Epithelial cell of proximal tubule (primary cell): ENCODE results near the gene KDM4B. TPM values are rescaled to one million over a fixed set of nuclear protein-coding genes. Genes with fewer than 3 reads are reported as not detected.

Source experiments
- DNase-seq: peaks from one replicate; pipeline ENCODE4 v3.0.0-alpha.2; 2011; ENCODE audit warnings: low read depth
- H3K4me3 ChIP-seq: 2 replicates; pipeline ENCODE4 v1.5.1; 2011; ENCODE audit warnings: low read depth, mild to moderate bottlenecking, low read length
- CTCF ChIP-seq: conservative IDR thresholded peaks from 2 replicates; pipeline ENCODE4 v1.5.1; 2012; ENCODE audit warnings: low read depth, mild to moderate bottlenecking, low read length
- total RNA-seq: library from RNA; depleted of rRNA; stranded (reverse); fragments of >200 nt; gene quantifications from 2 replicates; pipeline ENCODE4 v1.2.3, GENCODE V29; 2015

The KDM4B gene
- total RNA-seq, 1 donor from 2014 or later, result 20.5 TPM

GRCh38 chr19:5130371-5131030, 161.6 kb downstream of the KDM4B start:
- no peak for DNase-seq
- no peak overlapping the region for H3K4me3 ChIP-seq
- no peak for TF ChIP-seq CTCF

DNA sequence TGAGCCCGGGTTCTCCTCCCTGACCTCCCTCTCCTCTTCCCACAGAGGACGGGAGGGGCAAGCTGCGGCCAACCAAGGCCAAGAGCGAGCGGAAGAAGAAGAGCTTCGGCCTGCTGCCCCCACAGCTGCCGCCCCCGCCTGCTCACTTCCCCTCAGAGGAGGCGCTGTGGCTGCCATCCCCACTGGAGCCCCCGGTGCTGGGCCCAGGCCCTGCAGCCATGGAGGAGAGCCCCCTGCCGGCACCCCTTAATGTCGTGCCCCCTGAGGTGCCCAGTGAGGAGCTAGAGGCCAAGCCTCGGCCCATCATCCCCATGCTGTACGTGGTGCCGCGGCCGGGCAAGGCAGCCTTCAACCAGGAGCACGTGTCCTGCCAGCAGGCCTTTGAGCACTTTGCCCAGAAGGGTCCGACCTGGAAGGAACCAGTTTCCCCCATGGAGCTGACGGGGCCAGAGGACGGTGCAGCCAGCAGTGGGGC, 162.2 kb downstream of the KDM4B start:
- no peak overlapping the region for H3K4me3 ChIP-seq
- no peak for DNase-seq
- no peak for TF ChIP-seq CTCF

DNA sequence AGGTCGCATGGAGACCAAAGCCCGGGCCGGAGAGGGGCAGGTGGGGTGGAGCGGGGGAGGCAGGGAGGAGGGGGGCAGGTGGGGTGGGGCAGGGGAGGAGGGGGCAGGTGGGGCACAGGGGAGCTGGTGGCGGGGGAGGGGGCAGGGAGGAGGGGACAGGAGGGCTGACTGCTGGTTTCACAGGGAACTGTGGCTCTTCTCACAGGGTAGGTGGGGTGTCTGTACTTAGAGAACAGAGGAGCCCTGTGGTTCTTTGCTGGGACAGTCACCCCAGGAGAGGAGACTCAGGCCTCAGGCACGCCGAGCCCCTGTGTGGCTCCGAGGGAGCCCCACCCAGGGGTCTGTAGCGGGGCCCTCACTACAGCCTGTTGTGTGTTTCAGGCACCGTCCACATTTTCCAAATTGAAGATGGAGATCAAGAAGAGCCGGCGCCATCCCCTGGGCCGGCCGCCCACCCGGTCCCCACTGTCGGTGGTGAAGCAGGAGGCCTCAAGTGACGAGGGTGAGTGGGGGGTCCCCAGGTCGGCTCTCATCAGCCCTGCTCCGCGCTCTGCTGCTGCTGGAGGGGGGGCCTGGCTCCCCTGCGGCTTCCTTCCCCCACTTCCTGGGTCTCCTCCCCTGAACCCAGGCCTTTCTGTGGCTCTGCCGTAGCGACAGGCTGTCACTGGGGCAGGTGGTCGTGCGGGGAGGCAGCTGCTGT, 162.7 kb downstream of the KDM4B start:
- DNase-seq, result no peak
- no peak for TF ChIP-seq CTCF

GRCh38 chr19:5132206-5132560, 163.3 kb downstream of the KDM4B start:
- no peak for DNase-seq
- no peak overlapping the region for H3K4me3 ChIP-seq
- TF ChIP-seq CTCF, result no peak

More for the DNA sequence above, 162.7 kb downstream of the KDM4B start:
- no peak overlapping the region for H3K4me3 ChIP-seq

DNA sequence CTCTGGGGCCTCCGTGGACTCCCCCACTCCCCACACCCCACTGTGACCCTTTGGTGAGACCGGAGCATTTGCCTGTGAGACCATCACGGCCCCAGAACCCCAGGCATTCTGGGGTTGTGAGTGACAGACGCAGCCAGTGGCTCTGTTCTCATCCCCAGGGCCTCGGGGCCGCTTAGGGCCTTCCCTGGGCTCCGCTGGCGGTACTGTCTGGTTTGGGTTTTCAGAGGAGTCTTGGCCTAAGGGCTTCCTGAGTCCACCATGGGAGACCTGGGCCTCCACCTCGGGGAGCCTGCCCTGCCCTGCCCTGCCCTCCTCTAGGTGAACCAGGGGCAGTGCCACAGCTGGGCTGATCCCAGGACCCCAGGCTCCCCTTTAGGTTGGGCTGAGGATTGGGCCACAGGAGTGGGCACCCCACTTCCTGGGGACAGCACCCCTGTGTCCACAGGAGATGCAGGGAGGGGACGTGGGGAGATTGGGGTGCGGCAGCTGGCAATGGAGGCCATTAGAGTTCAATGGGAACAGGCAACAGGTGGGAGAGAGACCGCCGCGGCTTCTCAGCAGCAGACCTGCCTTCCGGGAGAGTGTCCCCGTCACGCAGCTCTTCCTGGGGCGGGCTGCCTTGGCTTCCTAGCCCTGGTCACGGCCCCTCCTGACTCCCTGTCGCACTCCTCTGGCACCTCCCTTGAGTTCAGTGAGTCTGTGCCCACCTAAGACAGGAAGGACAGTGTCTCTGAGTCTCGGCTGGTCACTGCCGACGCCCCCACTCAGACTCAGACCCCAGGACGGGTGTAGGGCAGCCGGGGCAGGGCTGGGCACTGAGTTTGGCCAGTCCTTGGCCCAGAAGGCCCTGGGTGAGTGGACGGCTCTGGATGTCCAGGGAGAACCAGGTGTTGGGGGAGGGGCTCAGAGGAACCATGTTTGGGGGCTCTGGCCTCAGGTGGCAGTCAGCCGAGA, 164.1 kb downstream of the KDM4B start:
- DNase-seq, result no peak
- H3K4me3 ChIP-seq, result no peak overlapping the region
- TF ChIP-seq CTCF, result no peak

DNA sequence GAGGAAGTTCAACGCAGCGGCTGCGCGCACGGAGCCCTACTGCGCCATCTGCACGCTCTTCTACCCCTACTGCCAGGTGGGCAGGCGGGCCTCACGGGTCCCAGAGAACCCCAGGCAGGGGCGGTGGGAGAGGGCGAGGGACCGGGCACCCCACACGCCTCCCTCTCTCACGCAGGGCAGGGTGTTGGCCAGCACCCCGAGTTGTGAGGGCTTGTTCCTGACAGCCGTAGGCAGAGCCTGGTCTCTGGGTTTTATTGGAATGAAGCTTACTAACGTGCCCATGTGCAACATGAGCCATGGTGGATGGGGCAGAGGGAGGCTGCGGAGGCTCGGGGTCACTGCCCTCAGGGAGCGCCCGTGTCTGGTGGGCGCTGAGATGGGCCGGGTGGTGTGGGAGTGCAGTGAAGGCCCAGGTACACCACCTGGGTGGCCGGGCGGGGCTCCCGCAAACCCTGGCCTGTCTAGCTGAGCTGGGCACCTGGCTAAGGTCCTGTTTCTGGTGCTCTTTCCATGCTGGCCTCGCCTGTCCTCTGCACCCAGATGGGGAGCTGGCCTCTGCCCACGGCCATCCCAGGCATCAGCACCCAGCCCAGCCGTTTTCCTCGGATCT, 165.2 kb downstream of the KDM4B start:
- TF ChIP-seq CTCF, result no peak
- DNase-seq, result no peak
- no peak overlapping the region for H3K4me3 ChIP-seq
